Thoracic aorta (tissue), 2 donors: ENCODE data around the gene CERS3. TPM values are rescaled to one million over a fixed set of nuclear protein-coding genes. Genes with fewer than 3 reads are reported as not detected.
"Not testable (repeated sequence)": the region's sequence is repeated elsewhere in the genome, so short reads cannot be mapped to it uniquely, and the experiment has no call there.

Experiments used
- ATAC-seq: fragments of 150-250 bp; one replicate; pipeline ENCODE4 v1.8.0; 2017; ENCODE audit warnings: low read depth; ENCODE audit not compliant: insufficient number of reproducible peaks, low FRiP score
- DNase-seq: peaks from one replicate; pipeline ENCODE4 v3.0.0-alpha.2; 2020; ENCODE audit warnings: low spot score
- H3K27ac ChIP-seq, 2 donors: fragments of 200-600 bp; sonication (generic); 1 replicate in 1 of 2; 2 replicates in 1 of 2; pipeline ENCODE4 v1.5.1; 2016; ENCODE audit warnings: mild to moderate bottlenecking in 2 of 2, moderate library complexity in 2 of 2
- H3K27me3 ChIP-seq: fragments of 200-600 bp; sonication (generic); replicated peaks from 2 replicates; pipeline ENCODE4 v1.6.0; 2016; ENCODE audit warnings: mild to moderate bottlenecking; ENCODE audit not compliant: insufficient read depth
- H3K36me3 ChIP-seq: fragments of 200-600 bp; sonication (generic); one replicate; pipeline ENCODE4 v1.5.1; 2016
- H3K4me1 ChIP-seq, 2 donors: fragments of 200-600 bp; sonication (generic); 1 replicate in 1 of 2; 2 replicates in 1 of 2; pipeline versions ENCODE4 v1.5.1 to v1.6.0; 2016; ENCODE audit warnings: low read depth in 2 of 2, mild to moderate bottlenecking in 1 of 2; ENCODE audit not compliant: control insufficient read depth in 1 of 2
- H3K4me3 ChIP-seq: fragments of 200-600 bp; sonication (generic); 2 replicates; pipeline ENCODE4 v1.5.1; 2016; ENCODE audit warnings: mild to moderate bottlenecking
- H3K9me3 ChIP-seq: fragments of 200-600 bp; sonication (generic); 2 replicates; pipeline ENCODE4 v1.5.1; 2016
- CTCF ChIP-seq: fragments of 200-600 bp; sonication (generic); IDR thresholded peaks from one replicate; pipeline ENCODE4 v1.5.1; 2019; ENCODE audit warnings: antibody characterized with exemption
- total RNA-seq, 2 donors: library from RNA; depleted of rRNA; stranded (reverse); fragments of >200 nt; gene quantifications; one replicate each; pipeline versions ENCODE4 v1.1.0 to v1.2.3, GENCODE V29; 2016

The CERS3 gene
- total RNA-seq, 2 donors from 2014 or later: not detected

GRCh38 chr15:100454148-100454547, 74.6 kb downstream of the CERS3 start:
- DNase-seq: no peak
- H3K9me3 ChIP-seq: peaks cover 11% of the 10 kb centered on the region
- H3K4me1 ChIP-seq: no peaks in the 10 kb centered on the region
- H3K4me3 ChIP-seq: no peak overlapping the region
- no peak for ATAC-seq
- H3K27ac ChIP-seq: no peak overlapping the region
- H3K36me3 ChIP-seq: no peaks in the 10 kb centered on the region
- H3K27me3 ChIP-seq: no peaks in the 10 kb centered on the region
- TF ChIP-seq CTCF: no peak

- Histone ChIP-seq H3K4me1 (no peaks in the 10 kb centered on the region), H3K27ac (no peak overlapping the region), H3K4me3 (no peak overlapping the region), H3K9me3 (peaks cover 5% of the 10 kb centered on the region), H3K27me3 (no peaks in the 10 kb centered on the region), H3K36me3 (no peaks in the 10 kb centered on the region)
- DNase-seq (no peak), ATAC-seq (no peak)
- TF ChIP-seq CTCF: no peak
Observed at GRCh38 chr15:100448481-100448880, 80.3 kb downstream of the CERS3 start.

- H3K4me1 ChIP-seq, H3K27ac ChIP-seq, DNase-seq, ATAC-seq, H3K27me3 ChIP-seq, H3K36me3 ChIP-seq, H3K4me3 ChIP-seq, H3K9me3 ChIP-seq: not testable (repeated sequence)
Observed at GRCh38 chr15:100441063-100441462, 87.7 kb downstream of the CERS3 start.

- no peaks in the 10 kb centered on the region for H3K36me3 ChIP-seq
- H3K4me3 ChIP-seq: no peak overlapping the region
- no peaks in the 10 kb centered on the region for H3K9me3 ChIP-seq
- no peaks in the 10 kb centered on the region for H3K27me3 ChIP-seq
- TF ChIP-seq CTCF: no peak
- H3K4me1 ChIP-seq: no peaks in the 10 kb centered on the region
- DNase-seq (no peak), ATAC-seq (no peak)
- H3K27ac ChIP-seq: no peak overlapping the region
Observed at GRCh38 chr15:100439514-100439913, 89.2 kb downstream of the CERS3 start.

- Histone ChIP-seq H3K27me3 (no peaks in the 10 kb centered on the region), H3K27ac (no peak overlapping the region), H3K36me3 (no peaks in the 10 kb centered on the region), H3K4me3 (no peak overlapping the region), H3K9me3 (no peaks in the 10 kb centered on the region), H3K4me1 (no peaks in the 10 kb centered on the region)
- DNase-seq (no peak), ATAC-seq (no peak)
- TF ChIP-seq CTCF: no peak
Observed at GRCh38 chr15:100438570-100438969, 90.2 kb downstream of the CERS3 start.

- TF ChIP-seq CTCF: no peak
- H3K4me3 ChIP-seq: no peak overlapping the region
- no peaks in the 10 kb centered on the region for H3K4me1 ChIP-seq
- H3K27me3 ChIP-seq: no peaks in the 10 kb centered on the region
- no peaks in the 10 kb centered on the region for H3K9me3 ChIP-seq
- no peak for ATAC-seq
- DNase-seq: no peak
- no peaks in the 10 kb centered on the region for H3K36me3 ChIP-seq
- H3K27ac ChIP-seq: no peak overlapping the region
Observed at GRCh38 chr15:100437261-100437660, 91.5 kb downstream of the CERS3 start.
